Gastroesophageal sphincter (tissue), 3 donors: ENCODE data around the gene APOL6.

Experiments used
- CTCF ChIP-seq, 4 experiments: fragments of 200-600 bp in 2 of 4; fragments of 450-650 bp in 2 of 4; sonication (generic) in 1 of 4; IDR thresholded peaks; one replicate each; pipeline ENCODE4 v1.5.1; 2017 to 2019; ENCODE audit warnings: antibody characterized with exemption in 4 of 4, mild to moderate bottlenecking in 2 of 4, moderate library complexity in 2 of 4
- EP300 ChIP-seq: sonication (generic); formaldehyde crosslinking; IDR thresholded peaks from one replicate; pipeline ENCODE4 v1.6.1; 2017; ENCODE audit warnings: antibody characterized with exemption, mild to moderate bottlenecking
- POLR2A ChIP-seq, 2 donors: fragments of 450-650 bp; IDR thresholded peaks; one replicate each; pipeline ENCODE4 v1.6.1; 2017; ENCODE audit warnings: antibody characterized with exemption in 2 of 2, mild to moderate bottlenecking in 2 of 2, moderate library complexity in 1 of 2

GRCh38 chr22:35611200-35611890, 36.9 kb upstream of the APOL6 start:
- TF ChIP-seq CTCF (IDR thresholded peaks at IDR 0.05) (no peak), POLR2A (IDR thresholded peaks at IDR 0.05) (no peak), EP300 (no peak)
